SU-DHL-6 (cell line): Measurements from ENCODE around the gene TMPRSS12.

Experiments used
- H2AFZ ChIP-seq: fragments of 200-600 bp; sonication (generic); 2 replicates; pipeline ENCODE4 v1.6.1; 2014; ENCODE audit warnings: low read depth, mild to moderate bottlenecking, moderate library complexity, mixed read lengths, antibody characterized with exemption, low read length; ENCODE audit not compliant: severe bottlenecking
- H3F3A ChIP-seq: fragments of 200-600 bp; shearing (Covaris generic); 2 replicates; pipeline ENCODE4 v1.6.0; 2016; ENCODE audit warnings: antibody characterized with exemption, mild to moderate bottlenecking; ENCODE audit not compliant: insufficient read depth
- H3K27ac ChIP-seq: fragments of 200-600 bp; sonication (generic); 2 replicates; pipeline ENCODE4 v1.5.1; 2016; ENCODE audit warnings: low read depth, mild to moderate bottlenecking, low read length, moderate library complexity, mixed read lengths
- H3K27me3 ChIP-seq: fragments of 200-600 bp; sonication (generic), shearing (Covaris generic); 2 replicates; pipeline ENCODE4 v1.6.0; 2014; ENCODE audit warnings: mild to moderate bottlenecking, low read length
- H3K36me3 ChIP-seq: fragments of 200-600 bp; sonication (generic); 2 replicates; pipeline ENCODE4 v1.6.1; 2014; ENCODE audit warnings: mild to moderate bottlenecking, low read length, mixed read lengths
- H3K4me2 ChIP-seq: fragments of 300-600, 200-600 bp; shearing (Covaris generic), sonication (generic); 2 replicates; pipeline ENCODE4 v1.6.0; 2014; ENCODE audit warnings: low read length, low read depth, mild to moderate bottlenecking; ENCODE audit not compliant: poor library complexity, severe bottlenecking
- H3K4me3 ChIP-seq: fragments of 200-600 bp; sonication (generic); 2 replicates; pipeline ENCODE4 v1.5.1; 2014; ENCODE audit warnings: antibody characterized with exemption, low read length, mild to moderate bottlenecking, mixed read lengths; ENCODE audit not compliant: insufficient read depth, poor library complexity, severe bottlenecking
- H3K79me2 ChIP-seq: fragments of 200-600 bp; sonication (generic); 2 replicates; pipeline ENCODE4 v1.6.1; 2014; ENCODE audit warnings: mild to moderate bottlenecking, low read length, moderate library complexity; ENCODE audit not compliant: insufficient read depth
- H3K9ac ChIP-seq: fragments of 200-600 bp; sonication (generic); 2 replicates; pipeline ENCODE4 v1.7.0; 2014; ENCODE audit warnings: mild to moderate bottlenecking, low read length
- H3K9me2 ChIP-seq: fragments of 200-600 bp; sonication (generic); replicated peaks from 2 replicates; pipeline ENCODE4 v1.6.1; 2014; ENCODE audit warnings: low read length; ENCODE audit not compliant: insufficient read depth
- H3K9me3 ChIP-seq: fragments of 200-600 bp; sonication (generic); 2 replicates; pipeline ENCODE4 v1.6.1; 2014; ENCODE audit warnings: low read length, mixed read lengths; ENCODE audit not compliant: insufficient read depth
- H4K20me1 ChIP-seq: fragments of 200-600 bp; sonication (generic); 2 replicates; pipeline ENCODE4 v1.6.1; 2014; ENCODE audit warnings: low read depth, mild to moderate bottlenecking, antibody characterized with exemption, low read length, moderate library complexity, mixed read lengths
- CTCF ChIP-seq: fragments of 200-600 bp; sonication (generic); IDR thresholded peaks from one replicate; pipeline ENCODE4 v1.5.1; 2017; ENCODE audit warnings: antibody characterized with exemption, mild to moderate bottlenecking, low read length, moderate library complexity; ENCODE audit not compliant: insufficient read depth, poor library complexity, severe bottlenecking
- EZH2phosphoT487 ChIP-seq: fragments of 200-600 bp; sonication (generic), shearing (Covaris generic); conservative IDR thresholded peaks from 2 replicates; pipeline ENCODE4 v1.6.1; 2018; ENCODE audit warnings: mild to moderate bottlenecking, antibody characterized with exemption, low read length, moderate library complexity, mixed read lengths

The TMPRSS12 gene

DNA sequence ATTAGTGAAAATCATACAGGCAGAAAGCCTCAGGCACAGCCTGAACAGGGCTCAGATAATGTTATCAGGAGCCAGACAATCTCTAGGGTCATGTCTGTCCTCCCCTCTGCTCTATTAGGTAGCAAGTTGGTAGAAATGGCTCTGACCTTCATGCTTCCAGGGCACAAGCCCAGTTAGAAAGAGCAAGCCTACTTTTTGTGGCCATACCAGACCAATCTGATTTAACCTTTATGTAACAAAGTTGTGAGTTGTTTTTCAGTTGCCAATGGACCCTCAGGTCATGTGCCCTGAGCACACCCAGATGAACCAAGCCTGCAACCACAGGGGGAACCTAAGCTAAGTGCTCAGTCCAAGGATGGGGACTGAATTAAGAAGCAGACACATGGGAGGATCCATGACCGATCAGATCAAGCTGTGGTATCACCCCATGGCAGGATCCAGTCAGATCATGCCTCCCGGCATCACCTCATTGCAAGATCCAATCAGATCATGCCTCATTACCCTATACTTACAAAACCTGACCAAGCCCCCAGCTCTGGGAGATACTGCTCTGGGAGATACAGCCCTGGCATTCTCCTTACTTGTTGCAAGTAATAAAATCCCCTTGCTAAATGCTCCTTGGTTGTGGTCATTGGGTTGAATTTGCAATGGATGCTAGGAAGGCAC, 90.9 kb downstream of the TMPRSS12 start:
- Histone ChIP-seq H3K4me3 (no peak overlapping the region), H3K9ac (no peak overlapping the region), H3K4me2 (no peak overlapping the region), H3K9me2 (no peaks in the 10 kb centered on the region), H3K27ac (no peak overlapping the region), H3K36me3 (peaks cover 11% of the 10 kb centered on the region; the same call in 1 of the 2 replicates), H4K20me1 (no peaks in the 10 kb centered on the region), H3K79me2 (peaks cover 8% of the 10 kb centered on the region), H2AFZ (no peak overlapping the region), H3F3A (peaks cover 18% of the 10 kb centered on the region), H3K27me3 (no peaks in the 10 kb centered on the region), H3K9me3 (peaks cover 17% of the 10 kb centered on the region; the same call in 1 of the 2 replicates)
- TF ChIP-seq EZH2phosphoT487 (no peak), CTCF (no peak)

GRCh38 chr12:50934371-50934851, 91.7 kb downstream of the TMPRSS12 start:
- Histone ChIP-seq H2AFZ (no peak overlapping the region), H3K9me2 (no peaks in the 10 kb centered on the region), H3K9ac (no peak overlapping the region), H3K4me3 (no peak overlapping the region), H3K27ac (no peak overlapping the region), H3F3A (peaks cover 12% of the 10 kb centered on the region; the same call in 1 of the 2 replicates), H3K79me2 (no peaks in the 10 kb centered on the region), H3K9me3 (peaks cover 17% of the 10 kb centered on the region; the same call in 1 of the 2 replicates), H3K27me3 (no peaks in the 10 kb centered on the region), H4K20me1 (no peaks in the 10 kb centered on the region), H3K4me2 (no peak overlapping the region), H3K36me3 (peaks cover 11% of the 10 kb centered on the region; the same call in 1 of the 2 replicates)
- TF ChIP-seq EZH2phosphoT487 (no peak), CTCF (no peak)

GRCh38 chr12:50934981-50935807, 92.5 kb downstream of the TMPRSS12 start:
- Histone ChIP-seq H3K27me3 (no peaks in the 10 kb centered on the region), H3K36me3 (peaks cover 7% of the 10 kb centered on the region; the same call in 1 of the 2 replicates), H3K79me2 (no peaks in the 10 kb centered on the region), H4K20me1 (no peaks in the 10 kb centered on the region), H3K9me3 (peaks cover 17% of the 10 kb centered on the region; the same call in 1 of the 2 replicates), H3K4me3 (no peak overlapping the region), H3K4me2 (no peak overlapping the region), H2AFZ (no peak overlapping the region), H3K9ac (no peak overlapping the region), H3K27ac (no peak overlapping the region), H3F3A (peaks cover 7% of the 10 kb centered on the region; the same call in 1 of the 2 replicates), H3K9me2 (no peaks in the 10 kb centered on the region)
- no peak for TF ChIP-seq CTCF
- TF ChIP-seq EZH2phosphoT487 = no peak
